ENCODE data around the gene LRRC46. TPM values are rescaled to one million over a fixed set of nuclear protein-coding genes. Genes with fewer than 3 reads are reported as not detected.

LRRC46 gene, protein sequence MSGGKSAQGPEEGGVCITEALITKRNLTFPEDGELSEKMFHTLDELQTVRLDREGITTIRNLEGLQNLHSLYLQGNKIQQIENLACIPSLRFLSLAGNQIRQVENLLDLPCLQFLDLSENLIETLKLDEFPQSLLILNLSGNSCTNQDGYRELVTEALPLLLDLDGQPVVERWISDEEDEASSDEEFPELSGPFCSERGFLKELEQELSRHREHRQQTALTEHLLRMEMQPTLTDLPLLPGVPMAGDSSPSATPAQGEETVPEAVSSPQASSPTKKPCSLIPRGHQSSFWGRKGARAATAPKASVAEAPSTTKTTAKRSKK
- 2.8 TPM for polyA plus RNA-seq (ENCODE audit: insufficient read length)
- long read RNA-seq, donor 1, partial matches to known transcripts, result 0 of 1 reads
- long read RNA-seq, donor 1, other reads (novel, unspliced or antisense), result 0 of 1 reads
- long read RNA-seq, donor 2, result 0 reads
- long read RNA-seq, donor 3, result 0 reads
- long read RNA-seq, donor 4, result 0 reads
- long read RNA-seq, donor 5, partial matches to known transcripts, result 0 of 1 reads
- long read RNA-seq, donor 5, other reads (novel, unspliced or antisense), result 0 of 1 reads
- long read RNA-seq, donor 6, partial matches to known transcripts, result 0 of 1 reads
- long read RNA-seq, donor 6, other reads (novel, unspliced or antisense), result 0 of 1 reads
- long read RNA-seq, donor 7, result 0 reads
- long read RNA-seq, donor 8, result 0 reads

DNA sequence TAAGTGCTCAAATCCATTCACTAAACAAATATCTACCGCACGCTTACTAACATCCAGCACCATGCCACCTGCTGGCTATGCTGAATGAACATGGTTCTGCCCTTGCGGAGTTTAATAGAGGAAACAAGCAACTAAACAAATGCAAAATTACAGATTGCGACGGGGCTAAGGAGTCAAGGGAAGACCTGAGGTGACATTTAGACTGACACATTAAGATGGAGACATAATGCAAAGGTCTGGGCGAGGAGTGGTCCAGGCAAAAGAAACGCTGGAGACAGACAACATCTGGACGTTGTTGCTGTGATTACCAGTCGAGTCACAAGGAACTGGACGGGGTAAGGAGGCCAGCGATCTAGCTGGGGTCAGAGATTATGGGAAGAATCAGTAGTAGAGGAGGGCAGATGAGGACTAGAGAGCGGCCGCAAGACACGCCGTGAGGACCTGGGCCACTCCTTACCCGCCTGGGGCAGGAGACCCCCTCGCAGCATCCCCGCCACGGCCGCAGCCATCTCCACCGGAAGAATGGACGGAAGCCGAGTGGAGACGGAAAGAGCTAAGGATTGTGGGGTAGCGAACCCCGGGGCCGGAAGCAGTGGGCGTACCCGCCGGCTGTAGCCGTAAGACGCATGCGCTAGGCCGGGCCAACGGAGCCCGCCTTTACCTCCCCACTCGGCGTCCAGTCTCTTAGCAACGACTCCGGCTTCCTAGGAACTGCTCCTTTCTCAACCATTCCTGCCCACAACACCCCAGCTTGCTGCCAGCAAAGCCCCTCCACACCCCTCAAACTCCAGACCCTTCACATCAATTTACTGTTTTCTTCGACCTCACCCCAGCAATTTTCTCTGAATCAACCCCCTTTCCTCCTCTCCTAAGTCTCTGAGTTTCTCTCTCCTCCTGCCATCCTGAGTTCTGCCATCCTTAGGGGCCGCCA is at the start of gene LRRC46, which contains the start of gene MRPL10:
Gene LRRC46, plus strand, starts transcription at position 668 of the 931 bp plus-strand sequence. CDS start 320 bp downstream, outside the sequence.
Gene MRPL10, minus strand, starts transcription at position 539 of the 931 bp plus-strand sequence. Its CDS starts 30 bp downstream, at position 509.
- peak; percentile 94 for DNase-seq

- peak; percentile 50 for DNase-seq
Measured at GRCh38 chr17:47785538-47786123, 45.8 kb upstream of the LRRC46 start.

- no peak for DNase-seq
Measured at GRCh38 chr17:47789611-47790561, 41.6 kb upstream of the LRRC46 start.

DNA sequence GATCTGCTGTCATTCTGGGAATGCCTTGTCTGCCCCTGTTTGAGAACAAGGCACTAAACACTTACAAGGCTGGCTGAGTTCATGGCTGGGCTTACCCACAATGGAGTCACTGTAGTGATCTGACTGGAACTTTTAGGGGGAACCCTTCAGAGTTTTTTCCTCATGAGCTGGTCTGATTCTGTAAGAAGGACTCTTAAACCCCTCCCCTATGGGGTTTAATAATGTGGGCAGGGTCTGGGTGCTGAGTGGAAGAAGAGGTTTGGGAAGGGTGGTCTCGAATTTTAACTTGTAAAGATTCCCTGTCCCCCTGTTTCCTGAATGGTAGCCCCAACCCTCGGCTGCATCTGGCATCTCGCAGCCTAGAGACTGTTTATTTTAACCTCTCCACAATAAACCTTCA is 40.4 kb upstream of the LRRC46 start:
- DNase-seq, result no peak

GRCh38 chr17:47792457-47792856 is 39.0 kb upstream of the LRRC46 start:
- no peak for DNase-seq

DNA sequence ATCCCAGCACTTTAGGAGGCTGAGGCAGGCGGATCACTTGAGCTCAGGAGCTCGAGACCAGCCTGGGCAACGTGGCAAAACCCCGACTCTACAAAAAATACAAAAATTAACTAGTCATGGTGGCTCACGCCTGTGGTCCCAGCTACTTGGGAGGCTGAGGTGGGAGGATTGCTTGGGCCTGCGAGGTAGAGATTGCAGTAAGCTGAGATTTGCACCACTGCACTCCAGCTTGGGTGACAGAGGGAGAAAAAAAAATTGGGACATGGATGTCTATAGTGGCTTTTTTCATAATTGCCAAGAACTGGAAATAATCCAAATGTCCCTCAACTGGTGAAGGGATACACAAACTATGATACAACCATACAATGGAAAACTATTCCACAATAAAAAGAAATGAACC is 38.5 kb upstream of the LRRC46 start:
- no peak for DNase-seq

- DNase-seq, result no peak
Measured at GRCh38 chr17:47797797-47798196, 33.7 kb upstream of the LRRC46 start.

DNA sequence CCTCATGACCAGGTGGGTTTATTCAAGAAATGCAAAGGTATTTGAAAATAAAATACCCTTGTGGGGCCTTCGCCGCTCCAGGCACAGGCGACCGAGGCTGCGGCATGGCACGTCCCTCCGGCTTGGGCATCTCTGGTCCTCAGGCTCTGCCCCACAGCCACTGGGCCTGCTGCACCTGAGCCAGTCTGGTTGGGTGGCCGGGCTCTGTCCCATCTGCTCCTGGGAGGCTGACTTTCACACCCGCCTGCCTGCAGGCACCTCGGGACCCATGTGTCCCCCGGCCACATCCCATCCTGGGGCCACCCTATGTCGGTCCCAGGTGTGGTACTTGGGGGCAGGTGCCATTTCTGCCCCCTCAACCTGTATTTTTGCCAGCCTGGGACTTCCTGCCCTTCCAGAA is 30.8 kb upstream of the LRRC46 start:
- DNase-seq, result no peak

GRCh38 chr17:47801176-47801765 is 30.2 kb upstream of the LRRC46 start:
- DNase-seq, result no peak

DNA sequence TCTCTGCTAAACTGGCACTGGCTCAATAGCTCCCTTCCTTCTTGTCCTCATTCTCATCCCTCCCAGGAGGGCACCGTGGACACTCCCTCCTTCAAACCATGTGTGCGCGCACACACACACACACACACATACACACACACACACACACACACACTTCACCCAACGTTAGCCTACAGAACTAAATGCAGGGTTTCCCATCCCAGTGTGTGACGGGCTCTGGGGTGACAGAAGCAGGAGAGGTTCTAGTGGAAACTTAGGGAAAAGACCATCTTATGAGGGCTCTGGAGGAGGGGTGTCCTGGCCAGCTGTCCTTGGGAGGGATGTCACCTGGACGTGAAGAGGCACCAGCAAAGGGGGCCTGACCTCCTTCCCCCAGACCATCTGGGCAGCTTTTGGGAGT is 29.6 kb upstream of the LRRC46 start:
- DNase-seq, result no peak

- DNase-seq, result no peak
Measured at GRCh38 chr17:47802341-47803022, 29.0 kb upstream of the LRRC46 start.

DNA sequence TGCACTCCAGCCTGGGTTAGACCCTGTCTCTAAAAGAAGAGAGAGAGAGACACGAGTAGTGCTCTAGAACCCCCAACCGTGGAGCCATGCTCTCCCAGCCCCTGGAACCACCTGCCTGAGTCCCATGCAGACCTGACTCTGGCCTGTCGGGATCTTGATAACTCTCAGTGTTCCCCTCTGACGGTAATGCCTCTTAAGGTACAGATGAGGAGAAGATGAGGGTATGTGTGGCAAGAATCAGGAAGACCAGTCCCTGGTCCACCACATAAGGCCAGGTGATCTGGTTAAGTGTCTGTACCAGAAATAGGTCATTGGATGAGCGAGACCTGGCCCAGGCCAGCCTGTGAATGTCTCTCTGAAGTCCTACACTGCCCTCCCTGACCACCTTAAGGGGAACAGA is 28.3 kb upstream of the LRRC46 start:
- no peak for DNase-seq

GRCh38 chr17:47803751-47804150 is 27.7 kb upstream of the LRRC46 start:
- DNase-seq, result no peak

GRCh38 chr17:47804461-47804860 is 27.0 kb upstream of the LRRC46 start:
- no peak for DNase-seq

DNA sequence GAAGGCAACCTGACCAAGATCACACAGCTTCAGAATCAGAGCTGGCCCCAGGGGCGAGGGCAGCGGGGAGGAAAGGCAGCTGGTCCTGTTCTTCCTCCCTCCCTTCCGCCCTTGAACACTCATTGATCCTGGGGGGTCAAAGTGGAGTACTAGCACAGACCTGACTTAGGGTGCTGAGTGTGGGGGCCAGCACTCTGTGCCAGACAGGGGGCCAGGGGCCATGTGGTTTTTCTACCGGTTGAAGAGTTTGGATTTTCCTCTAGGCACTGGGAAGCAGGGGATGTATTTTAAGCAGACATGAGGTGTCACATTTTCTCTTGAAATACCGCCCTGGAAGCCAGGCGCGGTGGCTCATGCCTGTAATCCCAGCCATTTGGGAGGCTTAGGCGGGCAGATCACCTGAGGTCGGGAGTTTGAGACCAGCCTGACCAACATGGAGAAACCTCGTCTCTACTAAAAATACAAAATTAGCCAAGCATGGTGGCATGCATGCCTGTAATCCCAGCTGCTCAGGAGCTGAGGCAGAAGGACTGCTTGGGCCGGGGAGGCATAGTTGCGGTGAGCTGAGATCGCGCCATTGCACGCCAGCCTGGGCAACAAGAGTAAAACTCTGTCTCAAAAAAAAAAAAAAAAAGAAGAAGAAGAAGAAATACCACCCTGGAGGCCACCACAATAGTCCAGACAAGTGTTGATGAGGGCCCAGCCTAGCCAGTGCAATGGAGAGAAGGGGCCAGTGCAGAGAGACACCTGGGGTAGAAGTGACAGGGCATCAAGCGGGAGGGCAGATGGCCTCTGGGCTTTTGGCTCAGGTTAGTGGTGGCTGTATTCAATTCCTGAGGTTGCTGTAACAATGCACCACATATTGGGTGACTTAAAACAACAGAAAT is 25.2 kb upstream of the LRRC46 start:
- DNase-seq, result no peak

DNA sequence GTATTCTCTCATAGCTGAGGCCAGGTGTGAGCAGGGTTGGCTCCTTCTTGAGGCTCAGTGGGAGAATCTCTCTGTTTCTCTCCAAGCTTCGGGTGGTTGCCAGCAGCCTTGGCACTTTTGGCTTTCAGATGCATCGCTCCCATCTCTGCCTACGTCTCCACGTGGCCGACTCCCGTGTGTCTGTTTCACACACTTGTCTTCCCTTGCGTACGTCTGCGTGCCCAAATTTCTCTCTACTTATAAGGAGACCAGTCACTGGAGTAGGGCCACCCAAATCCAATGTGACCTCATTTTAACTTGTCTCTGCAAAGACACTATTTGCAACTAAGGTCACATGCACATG is 24.6 kb upstream of the LRRC46 start:
- DNase-seq, result no peak

DNA sequence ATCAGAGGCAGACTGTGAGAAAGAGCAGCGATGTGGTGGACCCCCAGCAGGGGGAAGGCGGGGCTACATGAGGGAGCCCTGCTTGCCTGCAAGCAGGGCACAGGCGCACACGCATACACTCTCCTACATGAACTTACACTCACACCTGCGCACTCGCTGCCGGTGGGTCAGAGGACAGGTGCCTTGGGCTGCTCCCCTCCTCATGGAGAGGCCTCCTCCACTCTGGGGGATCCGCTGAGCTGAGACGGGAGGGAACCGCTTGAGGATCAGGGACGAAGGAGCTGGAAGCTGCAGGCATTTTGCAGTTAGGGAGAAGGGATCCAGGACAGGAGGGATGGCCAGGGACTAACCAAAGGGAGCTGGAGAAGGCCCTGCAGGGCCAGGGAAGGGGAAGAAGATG is 24.0 kb upstream of the LRRC46 start:
- DNase-seq, result no peak

- DNase-seq, result no peak
Measured at GRCh38 chr17:47808036-47808829, 23.2 kb upstream of the LRRC46 start.
